Stimulated activated CD4-positive, alpha-beta T cell treated with anti-CD3 and anti-CD28 coated beads, TNF-alpha, amount 100 ng/mL, for 48 hours (primary cell): ENCODE data around the gene MPRIP.

Experiments used
- DNase-seq, 3 donors: peaks; one replicate each; pipeline ENCODE4 v3.0.0-alpha.2; 2020; ENCODE audit warnings: low read depth in 3 of 3

Gene MPRIP

DNA sequence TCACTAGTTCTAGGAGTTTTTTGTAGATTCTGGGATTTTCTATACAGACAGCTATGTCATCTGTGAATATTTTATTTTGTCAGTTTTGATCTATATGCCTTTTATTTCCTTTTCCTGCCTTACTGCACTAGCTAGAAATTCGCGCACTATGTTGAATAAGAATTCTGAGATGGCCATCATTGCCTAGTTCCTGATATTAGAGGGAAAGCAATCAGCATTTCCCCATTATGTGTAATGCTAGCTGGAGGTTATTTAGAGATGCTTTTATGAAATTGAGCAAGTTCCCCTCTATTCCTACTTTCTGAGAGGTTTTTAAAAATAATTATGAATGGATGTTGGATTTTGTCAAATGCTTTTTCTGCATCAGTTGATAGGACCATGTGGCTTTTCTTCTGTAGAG, 23.8 kb downstream of the MPRIP start:
- no peak for DNase-seq

DNA sequence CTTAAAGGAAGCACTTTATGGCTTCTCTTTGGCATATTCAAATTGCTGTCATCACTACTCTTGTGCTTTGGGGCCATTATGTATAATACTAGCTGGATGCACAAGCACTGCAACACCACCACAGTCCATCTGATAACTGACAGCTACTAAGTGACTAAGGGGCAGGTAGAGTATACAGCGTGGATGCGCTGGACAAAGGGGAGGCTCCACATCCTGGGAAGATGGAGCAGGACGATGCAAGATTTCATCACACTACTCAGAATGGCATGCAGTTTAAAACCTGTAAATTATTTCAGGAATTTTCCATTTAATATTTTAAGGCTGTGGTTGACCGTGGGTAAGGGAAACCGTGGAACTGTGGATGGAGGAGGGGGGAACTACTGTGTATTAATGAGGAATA, 25.0 kb downstream of the MPRIP start:
- DNase-seq, result no peak

DNA sequence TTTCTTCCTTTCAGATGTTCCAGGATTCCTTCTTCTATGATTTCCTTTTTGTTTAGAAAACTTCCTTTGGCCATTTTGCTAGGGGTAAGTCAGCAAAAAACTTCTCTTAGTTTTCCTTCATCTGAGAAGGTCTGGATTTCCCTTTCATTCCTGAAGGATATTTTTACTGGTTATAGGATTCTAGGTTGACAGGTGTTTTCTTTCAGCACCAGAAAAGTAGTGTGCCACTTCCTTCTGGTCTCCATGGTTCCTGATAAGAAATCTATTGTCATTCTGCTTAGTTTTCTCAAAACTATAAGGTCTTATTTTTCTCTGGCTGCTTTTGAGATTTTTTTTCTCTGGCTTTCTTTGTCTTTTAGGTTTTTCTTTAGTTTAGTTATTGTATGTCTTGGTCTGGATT, 27.6 kb downstream of the MPRIP start:
- no peak for DNase-seq

DNA sequence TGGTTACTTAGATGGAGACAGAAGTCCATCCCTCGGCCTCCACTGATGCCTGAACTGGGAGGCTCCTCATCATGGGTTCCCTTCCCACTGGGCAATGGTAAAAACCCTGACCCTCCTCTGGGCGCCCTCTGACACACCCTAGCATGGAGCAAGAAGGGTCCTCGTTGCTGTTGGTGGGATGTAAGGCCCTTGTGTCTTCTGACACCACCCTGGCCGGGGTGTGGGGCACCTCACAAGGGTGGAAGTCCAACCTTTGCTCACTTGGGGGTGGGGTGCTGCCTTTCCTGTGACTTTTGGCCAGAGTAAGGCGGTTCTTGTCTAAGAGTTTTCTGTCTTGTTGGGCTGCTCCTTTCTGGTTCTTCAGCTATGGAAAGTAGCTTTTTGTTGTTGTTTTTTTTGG, 28.7 kb downstream of the MPRIP start:
- no peak for DNase-seq

DNA sequence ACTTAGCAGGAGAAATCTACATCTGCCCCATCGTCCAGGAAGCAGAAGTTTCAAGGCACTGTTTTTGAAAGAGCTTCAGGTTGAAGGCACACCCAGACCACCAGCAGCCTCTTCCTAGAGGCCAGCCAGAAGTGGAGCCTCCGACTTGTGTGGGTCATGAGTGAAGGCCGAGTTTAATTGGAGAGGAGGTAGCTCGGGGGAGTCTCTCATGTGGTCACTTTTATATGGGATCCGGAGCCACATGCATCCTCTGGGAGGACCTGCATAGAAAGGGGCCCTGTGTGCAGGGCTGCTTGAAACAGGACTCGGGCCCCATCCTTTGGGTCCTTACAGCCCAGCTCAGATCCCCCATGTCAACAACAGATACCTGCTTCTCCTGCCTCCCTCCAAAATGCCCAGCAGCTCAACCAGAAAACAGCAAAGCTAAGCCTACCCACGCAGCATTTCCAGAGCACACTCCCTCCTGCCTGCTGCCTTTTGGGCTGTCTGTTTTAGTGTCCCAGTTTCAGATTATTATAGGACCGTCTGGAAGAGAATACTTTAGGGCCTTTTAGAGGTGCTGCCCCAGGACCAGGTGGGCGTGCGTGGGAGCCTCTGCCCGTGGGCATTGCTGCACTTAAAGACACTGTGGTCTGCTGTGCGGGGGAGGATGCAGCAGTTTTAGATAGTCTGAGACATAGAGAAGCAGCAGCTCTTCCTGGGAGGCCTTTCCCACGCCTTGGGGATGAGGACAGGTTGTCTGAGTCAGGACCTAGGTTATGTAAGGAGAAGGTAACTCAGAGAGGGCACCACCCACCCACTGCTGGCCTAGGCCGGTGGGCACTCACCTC, 29.5 kb downstream of the MPRIP start:
- DNase-seq, result no peak

DNA sequence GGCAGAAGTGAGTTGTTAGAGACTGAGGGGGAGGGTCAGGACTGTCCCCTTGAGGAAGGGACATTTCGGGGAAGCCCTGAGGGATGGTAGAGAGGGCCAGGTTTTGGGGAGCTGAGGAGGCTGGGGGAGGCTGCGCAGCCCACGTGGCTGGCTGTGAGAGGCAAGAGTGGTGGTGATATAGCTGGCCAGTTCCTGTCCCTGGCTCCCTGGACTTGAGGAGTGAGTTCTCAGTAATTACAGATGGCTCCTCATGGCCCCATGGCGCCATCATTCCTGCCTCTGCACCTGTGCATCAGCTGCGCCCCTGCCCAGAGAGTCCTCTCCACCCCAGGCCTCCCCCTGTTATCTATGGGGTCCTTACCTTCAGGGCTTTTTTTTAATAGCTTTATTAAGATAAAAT, 30.3 kb downstream of the MPRIP start:
- DNase-seq, result no peak

DNA sequence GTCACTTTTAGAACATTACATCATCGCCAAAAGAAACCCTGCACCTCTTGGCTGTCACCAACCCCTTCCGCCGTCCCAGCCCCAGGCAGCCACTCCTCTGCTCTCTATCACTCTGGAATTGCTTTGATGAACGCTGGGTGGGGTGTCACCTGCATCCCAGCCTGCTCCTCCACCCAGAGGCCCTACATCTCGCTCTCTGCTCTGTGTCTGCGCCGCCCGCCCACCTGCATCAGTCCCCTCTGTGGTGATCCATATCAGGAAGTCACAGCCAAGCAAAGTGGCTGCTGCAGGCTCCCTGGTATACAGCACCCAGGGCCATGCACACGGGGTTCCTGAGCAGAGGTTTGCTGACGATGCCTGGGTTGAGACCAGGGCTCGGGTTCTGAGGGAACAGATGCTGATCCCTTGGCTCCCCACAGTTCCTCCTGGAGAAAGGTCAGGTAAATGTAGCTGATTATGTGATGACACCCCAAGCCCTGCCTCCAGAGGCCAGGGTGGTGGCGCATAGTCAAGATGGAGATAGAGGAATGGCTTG, 30.8 kb downstream of the MPRIP start:
- no peak for DNase-seq

DNA sequence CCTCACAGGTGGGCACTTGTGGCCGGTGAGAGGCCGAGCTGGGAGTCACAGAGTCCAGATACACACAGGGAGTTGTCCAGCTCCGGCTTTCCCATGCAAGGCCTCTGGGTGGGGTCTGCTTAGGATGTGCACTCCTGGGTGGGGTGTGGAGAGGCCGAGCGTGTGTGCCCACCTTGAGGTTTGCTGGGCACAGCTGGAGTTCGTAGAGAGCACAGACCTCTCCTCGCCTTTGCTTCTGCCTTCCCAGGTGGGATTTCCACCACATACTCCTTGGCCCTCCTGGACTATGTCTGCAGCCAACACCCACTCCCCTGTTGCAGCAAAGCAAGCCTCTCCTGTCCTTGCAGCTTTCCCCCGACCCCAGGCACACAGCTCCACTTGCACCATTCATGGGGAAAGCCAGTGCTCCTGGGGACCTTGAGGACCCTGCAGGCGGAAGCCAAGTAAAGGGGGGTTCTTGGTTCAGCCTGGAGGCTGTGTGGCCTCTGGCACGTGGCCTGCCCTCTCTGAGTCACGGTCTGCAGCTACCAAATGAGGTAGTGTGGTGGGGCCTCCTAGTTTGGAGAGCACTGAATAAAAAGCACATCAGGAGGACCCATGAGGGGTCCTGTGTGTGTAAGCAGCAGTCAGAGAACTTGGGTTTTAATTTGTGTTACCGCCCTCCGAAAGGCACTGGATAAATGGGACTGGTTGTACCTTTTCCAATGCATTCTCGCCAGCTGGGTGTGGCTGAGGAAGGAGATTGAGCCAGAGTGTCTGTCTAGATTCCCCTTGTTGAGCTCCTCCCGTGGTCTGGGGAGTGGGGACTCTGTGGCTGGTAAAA, 31.5 kb downstream of the MPRIP start:
- no peak for DNase-seq

DNA sequence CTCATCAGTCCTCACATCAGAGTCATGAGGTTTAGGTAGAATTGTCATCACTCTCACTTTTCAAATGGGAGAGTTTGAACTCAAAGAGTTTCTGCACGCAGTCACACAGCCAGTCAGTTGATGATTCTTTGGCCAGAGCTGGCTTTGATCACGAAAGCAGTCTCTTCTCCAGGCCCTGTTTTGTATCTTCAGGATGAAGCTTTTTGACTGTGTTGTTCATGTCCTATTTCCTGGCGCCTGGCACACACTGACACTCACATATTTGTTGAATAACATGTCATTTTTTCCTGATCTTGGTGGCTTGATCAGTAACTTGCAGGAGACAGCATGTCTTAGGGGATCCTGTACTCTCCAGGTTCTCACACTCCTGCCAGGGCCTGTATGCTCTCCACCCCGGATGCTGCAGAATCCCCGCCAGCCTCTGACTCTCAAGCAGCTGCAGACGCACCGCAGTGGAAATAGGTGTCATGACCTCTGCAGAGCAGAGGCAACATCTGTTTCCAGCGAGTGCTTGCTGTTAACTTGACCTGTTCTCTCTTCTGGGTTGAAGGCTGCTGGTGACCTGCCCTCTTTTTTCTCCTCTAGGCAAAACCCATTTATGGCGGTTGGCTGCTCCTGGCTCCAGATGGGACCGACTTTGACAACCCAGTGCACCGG, 33.0 kb downstream of the MPRIP start:
- no peak for DNase-seq

DNA sequence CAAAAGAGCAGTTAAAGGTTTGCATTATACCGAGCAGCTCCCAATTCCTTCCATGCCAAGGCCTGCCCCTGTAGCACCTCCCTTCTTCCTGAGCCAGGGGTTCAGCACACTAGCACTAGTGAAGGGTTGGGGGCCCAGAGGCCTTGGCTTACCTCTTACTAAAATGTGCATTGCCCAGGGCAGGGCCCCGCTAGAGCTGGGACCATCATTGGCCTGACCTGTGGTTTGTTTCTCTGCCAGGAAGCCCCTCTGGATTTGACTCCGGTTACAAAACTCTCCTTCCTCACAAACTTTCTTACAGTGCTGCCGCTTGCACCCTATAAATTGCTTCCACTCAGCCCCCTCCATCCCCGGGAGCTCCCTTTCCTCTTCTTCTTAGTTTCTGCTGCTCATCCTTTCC, 33.8 kb downstream of the MPRIP start:
- DNase-seq, result no peak

DNA sequence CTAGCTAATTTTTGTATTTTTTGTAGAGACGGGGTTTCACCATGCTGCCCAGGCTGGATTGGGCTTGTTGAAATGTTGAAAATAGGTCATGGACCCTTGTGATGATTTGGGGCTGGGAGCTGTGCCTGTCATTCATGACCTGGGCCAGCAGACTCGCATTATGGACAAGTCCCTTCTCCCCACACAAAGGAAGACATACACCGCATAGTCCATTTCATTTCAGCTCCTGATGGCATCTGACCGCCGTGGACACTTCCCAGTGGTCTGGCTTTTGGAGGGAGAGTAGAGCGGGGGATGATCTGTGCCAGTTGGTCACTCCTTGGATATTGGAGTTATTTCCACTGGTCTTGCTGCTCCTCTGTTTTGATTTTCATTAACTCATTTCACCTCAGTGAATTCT, 34.8 kb downstream of the MPRIP start:
- no peak for DNase-seq

DNA sequence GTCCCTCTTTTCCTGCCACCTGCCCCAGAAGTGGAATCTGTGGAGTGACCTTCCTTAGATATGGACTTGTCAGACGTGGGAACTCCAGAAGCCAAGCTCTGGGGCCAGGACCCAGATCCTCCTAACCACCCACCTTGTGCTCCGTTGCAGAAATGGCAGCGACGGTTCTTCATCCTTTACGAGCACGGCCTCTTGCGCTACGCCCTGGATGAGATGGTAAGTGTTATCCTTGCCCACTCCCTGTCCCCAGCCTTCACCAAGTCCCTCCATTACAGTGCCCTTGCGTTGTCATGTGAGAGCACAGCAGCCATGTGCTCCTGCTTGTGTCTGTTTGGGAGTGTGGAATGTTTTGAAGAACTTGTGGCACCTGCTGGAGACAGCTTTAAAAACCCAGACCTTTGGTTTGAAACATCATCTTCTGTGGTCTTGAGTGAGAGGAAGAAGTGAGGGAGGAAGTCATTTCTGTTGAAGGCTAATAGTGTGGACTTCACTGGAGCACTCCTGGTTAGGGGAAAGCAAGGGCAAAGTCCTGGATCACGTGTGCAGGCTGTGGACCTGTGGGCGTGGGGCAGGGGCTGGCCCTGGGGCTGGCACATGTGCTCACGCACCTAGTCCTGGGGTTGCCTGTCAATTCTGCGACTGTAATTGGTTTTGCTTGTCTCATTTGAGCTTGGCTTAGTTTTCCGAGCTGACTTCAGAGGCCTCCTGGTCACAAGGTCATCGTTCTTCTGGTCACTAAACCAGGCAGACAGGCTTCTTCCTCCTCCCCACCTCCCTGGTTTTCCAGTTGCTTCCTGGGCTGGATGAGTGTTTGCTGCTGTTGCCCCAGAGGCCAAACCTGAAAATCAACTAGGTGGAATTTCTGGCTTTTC, 35.8 kb downstream of the MPRIP start:
- no peak for DNase-seq

DNA sequence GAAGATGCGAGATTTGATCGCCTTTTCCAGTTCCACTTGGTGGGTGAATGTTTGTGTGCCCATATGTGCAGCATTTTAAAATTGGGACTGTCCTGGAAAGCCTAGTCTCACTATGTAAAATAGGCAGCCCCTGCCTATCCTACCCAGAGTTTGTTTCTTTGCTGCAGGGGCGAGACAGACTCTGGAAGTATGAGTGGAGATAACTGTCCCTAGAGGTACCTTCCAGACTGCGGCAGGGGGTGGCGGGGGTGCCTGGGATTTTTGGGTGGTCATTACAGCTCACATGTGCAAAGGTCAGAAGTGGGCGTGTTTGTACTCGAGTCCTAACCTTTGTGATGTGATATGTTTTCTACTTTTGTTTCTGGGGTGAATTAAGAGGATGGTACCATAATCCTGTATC, 36.6 kb downstream of the MPRIP start:
- no peak for DNase-seq

DNA sequence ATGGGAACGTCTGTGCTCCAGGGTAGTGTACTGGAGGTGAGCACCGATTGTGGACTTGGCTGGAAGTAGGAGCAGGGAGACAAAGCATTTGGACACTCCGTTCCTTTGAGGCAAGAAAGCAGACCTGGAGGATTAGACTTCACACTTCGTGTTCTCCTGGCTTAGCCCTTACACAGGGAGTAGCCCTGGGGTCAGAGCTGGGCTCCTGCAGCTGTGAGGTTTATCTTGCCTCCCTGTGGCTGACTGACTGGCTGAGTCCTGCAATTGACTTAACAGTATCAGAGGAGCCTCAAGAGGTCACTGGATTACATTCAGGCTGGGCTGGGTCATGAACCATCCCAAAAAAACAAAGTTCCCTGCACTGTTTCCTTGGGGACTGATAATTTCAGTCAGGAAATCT, 37.1 kb downstream of the MPRIP start:
- DNase-seq, result no peak

DNA sequence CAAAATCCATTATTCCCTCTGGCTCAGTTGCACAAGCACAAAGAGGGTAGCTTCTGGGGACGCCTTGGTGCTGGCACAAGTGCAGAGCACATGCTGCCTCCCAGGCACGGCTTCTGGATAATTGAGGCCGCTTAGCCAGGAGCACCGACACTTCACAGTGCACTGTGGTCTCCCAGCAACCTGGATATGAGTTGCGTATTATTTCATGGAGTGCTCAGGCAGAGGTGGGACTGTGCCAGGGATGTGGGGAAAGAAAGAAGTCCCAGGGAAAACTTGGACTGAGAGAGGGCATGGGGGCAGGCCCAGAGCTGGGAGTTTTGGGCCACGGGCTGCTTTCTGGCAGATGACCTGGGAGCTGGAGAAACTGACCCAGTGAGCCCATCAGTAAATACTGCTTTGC, 37.5 kb downstream of the MPRIP start:
- no peak for DNase-seq

DNA sequence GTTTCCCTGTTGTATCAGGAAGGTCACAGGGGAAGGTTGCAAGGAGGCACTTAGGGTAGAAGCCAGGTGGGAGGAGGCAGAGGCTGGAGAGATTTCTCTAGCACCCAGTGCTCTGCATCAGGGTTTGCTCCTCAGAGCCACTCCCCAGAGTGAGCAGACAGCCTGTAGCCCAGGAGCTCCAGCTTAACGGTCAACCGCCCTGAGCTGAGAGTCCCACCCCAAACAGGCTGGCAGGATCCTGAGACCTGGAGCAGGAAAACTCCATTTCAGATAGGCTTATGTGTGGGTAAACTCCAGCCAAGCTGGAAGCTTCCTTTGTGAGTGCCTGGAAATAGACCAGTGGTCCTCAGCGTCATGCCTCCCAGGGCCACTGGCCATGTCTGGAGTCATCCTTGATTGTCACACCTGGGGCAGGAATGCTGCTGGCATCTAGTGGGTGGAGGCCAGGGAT, 37.9 kb downstream of the MPRIP start:
- DNase-seq, result no peak

DNA sequence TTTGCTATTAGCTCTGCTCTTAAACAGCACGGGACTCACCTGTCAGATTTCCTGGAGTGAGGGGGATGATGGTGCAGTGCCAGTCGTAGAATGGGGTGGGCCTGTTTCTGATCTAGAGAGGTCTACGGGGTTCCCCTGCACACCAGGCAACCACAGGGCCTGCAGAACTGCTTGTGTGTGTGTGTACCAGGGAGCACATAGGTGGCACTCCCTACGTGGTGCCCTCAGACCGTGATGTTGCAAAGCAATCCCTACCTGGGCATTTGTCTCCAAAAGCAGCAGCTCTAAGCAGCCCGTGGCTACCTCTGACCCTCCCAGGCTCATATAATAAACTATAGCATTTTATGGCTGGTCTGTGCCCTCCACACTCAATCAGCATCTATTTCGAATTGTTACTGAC, 38.5 kb downstream of the MPRIP start:
- no peak for DNase-seq

DNA sequence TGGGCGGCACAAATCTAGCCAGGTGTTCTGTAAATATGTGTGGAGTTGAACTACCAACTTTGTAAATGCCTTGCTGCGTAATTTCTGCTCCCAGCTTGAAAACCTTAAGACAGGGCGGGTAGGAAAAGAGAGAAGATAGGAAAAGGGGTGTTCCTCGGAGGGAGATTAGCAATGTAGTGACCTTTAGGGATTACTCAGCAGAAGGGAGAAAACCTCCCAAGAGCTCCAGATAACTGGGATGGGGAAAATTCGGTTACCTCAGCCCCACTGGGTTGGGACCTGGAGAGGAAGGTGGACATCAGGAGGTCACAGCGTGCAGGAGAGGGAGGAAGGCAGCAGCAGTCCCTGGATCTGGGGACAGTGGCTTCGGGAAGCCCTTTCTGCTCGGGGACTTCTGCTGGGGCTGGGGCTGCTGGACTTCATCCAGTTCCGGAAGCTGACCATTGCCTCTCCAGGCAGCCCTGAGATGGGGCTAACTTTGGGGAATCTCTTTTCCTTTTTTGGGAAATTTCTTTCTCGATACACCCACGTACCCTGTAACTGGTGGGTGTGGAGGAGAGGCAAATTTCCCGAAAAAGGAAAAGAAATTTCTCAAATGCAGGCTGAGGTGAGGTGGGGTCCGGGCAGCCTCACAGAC, 39.2 kb downstream of the MPRIP start:
- no peak for DNase-seq

DNA sequence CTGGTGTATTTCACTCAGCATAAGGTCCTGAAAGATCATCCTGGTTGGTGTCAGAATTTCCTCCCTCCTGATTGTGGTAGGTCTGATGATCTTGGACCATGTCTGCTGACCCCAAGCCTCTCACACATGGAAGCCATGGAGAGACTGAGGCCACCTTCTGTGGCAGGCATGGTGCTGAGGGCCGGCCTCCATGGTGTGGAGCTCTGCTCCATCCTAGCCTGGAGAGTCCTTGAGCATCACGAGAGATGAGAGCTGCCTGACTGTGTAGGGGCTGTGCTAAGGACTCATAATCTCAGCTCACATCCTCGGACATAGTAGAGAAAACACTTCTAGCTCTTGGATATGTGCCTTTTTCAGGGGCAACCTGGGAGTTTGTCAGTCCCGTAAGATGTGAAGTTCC, 40.6 kb downstream of the MPRIP start:
- DNase-seq, result no peak

DNA sequence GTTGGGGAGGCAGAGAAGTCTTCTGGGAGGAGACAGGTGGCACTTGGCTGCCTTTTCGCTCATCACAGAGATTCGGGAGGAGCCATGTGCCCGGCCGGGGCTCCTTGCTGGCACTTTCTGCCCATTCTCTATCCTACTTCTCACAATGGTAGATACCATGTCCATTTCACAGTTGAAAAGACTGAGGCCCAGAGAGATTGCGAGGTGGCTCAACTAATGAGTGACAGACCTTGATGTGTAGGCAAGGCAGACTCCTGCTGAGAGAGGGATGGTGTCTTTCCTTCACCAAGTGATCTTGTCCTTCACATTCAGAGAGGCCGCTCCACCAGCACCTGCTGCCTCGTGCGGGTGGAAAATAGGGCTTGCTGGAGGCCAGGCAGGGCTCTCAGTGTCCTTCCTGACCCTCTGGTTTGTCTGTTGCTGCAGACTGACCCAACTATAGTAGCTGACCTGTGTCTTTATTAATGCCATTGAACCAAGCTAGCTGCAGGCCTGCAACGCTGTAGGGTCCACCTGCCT, 42.1 kb downstream of the MPRIP start:
- DNase-seq, result no peak

DNA sequence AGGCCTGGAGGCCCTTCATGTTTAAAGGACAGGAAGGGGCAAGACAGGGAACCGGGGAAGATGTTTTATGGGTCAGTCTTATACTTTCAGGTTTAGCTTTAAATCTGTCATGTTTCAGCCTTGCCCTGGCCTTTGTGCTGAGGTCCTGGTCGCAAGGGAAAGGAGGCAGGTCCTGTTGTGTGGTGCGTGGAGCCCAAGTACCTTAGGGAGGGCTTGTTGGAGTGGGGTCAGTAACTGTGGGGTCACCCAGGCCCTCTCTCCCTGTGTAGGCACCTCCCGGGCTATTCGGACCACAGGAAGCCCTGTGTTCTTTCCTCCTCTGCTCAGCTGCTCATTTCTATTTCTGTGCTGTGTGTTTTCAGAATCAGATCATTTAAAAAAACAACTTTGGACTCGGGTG, 42.7 kb downstream of the MPRIP start:
- no peak for DNase-seq
